EL (cell line): Measurements from ENCODE around the gene FGF14.

Experiments used
- DNase-seq: peaks from one replicate; pipeline ENCODE4 v3.0.0-alpha.2; 2016

FGF14 gene

DNA sequence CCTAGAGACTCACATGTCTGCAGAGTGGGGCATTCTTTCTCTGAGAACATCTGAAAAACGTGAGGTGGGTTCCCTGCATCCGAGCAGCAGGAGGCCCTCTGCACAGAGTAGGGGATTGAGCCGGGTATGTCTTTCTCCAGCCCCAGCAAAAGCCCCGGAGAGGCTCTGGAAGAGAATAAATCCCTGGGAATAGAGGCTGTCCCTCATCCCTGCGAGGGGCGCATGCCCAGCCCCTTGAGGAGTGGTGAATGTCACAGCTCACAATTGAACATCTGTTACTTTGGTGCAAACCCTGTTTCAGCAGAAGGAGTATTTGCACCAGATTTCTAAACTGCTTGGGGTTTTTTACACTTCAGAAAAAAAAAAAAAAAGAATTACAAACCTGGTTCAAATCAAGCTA is 164.6 kb downstream of the FGF14 start:
- no peak for DNase-seq

- DNase-seq = no peak
Observed at GRCh38 chr13:102236830-102237229, 165.0 kb downstream of the FGF14 start.

DNA sequence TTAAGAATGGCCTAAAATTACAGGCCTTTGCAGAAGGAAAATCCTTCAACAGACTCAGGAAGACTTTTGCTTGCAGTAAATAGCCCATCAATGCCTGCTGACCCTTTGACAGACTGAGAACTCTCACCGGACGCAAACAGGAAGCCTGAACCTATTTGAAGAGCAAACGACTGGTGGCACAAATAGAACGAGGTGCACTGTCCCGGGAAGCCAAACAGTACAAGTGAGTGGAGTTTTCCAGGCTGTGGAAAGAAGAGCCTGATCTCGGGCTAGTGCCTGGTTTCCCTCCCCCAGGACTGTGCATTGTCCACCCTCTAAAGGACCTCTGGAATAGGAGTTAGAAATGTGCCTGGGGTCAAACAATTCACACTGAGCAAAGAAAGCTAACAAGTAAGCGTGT is 165.5 kb downstream of the FGF14 start:
- no peak for DNase-seq

GRCh38 chr13:102235689-102236088 is 166.2 kb downstream of the FGF14 start:
- no peak for DNase-seq

- DNase-seq = no peak
Observed at GRCh38 chr13:102234618-102235017, 167.2 kb downstream of the FGF14 start.

GRCh38 chr13:102233566-102234208 is 168.2 kb downstream of the FGF14 start:
- DNase-seq = no peak

GRCh38 chr13:102231479-102231878 is 170.4 kb downstream of the FGF14 start:
- no peak for DNase-seq

DNA sequence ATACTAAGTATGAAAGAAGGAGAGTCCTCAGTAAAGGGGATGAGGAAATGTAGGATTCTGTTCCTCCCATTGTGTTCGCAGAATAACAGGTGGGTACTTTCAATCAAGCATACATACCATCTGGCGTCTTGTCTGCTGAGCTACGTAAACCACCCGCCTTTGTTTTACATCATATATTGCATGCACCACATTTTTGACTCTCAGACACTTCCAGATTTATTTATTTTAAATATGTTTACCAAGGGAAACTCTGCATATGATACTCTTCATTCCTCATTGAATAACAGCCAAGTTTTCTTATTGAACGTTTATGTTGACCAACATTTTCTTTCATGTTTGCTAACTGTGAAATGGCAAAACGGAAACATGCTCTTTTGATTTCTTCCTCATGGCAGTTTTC is 174.1 kb downstream of the FGF14 start:
- no peak for DNase-seq

- no peak for DNase-seq
Observed at GRCh38 chr13:102226591-102226990, 175.3 kb downstream of the FGF14 start.

DNA sequence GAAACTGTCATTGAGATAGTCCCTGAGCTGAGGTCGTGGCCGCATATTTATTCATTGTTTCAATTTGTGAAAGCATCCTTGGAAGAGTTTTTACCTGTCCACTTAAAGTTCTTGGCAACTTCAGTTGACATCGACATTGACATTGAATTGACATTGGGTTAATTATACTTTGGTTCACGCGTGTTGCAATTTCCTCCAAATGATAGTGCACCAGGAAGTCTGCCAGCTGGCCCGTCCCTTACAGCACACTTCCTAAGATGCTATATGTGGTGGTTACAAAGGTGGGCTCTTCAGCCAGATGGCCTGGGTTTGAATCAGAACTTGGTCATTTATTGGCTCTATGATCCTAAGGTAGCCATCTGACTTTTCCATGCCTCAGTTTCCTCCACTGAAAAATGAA is 176.0 kb downstream of the FGF14 start:
- no peak for DNase-seq

DNA sequence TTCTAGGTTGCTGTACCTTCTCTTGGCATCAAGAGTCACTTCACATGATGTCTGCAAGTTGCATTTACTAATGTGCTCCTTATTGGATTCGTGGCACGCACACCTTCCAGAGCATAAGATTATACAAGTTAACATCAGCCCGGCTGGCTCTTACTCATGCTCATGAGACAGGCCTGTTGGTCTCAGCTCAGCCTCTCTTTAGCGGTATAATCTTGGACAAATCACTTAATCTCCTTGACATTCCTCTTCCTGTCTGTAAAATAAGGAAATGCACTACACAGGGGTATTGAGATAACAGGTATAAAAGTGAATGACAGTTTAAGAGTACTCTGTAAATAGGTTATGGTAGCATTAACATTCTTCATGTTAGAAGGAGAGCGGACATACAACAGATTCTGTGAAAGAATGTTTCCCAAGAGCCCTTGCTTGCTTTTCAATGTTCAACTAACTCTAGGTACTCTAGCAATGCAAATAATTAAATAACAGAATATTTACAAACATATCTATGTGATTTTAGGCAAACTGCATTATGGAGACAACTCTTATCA is 181.1 kb downstream of the FGF14 start:
- no peak for DNase-seq

- DNase-seq = no peak
Observed at GRCh38 chr13:102214956-102215355, 186.9 kb downstream of the FGF14 start.

DNA sequence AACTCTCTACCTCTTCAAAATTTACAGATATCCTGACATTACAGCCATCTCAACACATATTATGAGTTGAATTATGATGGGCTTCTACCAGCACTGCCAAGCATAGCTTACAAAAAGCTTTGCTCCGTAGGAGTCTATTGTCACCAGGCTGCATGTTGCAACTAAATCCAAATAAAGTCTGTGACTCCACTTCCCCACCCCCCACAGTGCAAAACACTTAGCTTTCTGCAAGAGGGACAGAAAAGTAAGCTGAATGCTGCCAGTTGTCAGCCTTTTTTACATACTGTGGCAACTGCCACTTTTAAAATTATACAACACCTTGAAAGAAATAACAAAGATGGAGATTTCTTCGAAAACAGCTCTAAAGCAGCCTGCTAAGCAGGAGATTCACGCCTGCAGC is 189.1 kb downstream of the FGF14 start:
- DNase-seq = no peak

DNA sequence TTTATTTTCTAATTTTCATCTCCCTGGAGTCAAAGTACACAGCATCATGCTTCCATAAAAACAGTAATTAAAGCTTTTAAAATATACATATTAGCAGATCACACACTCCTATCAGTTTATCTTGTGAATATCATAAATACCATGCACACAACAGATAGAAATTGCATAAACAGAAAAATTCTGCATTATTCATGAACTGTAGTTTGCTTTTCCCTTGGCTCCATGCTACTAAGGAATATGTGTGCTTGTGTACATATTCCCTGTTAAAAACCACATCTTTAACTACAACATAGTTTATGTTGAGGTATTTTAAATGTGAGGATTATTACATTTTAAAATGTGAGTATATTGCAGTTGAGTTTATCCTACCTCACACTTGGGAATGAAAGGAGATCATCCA is 193.5 kb downstream of the FGF14 start:
- no peak for DNase-seq

DNA sequence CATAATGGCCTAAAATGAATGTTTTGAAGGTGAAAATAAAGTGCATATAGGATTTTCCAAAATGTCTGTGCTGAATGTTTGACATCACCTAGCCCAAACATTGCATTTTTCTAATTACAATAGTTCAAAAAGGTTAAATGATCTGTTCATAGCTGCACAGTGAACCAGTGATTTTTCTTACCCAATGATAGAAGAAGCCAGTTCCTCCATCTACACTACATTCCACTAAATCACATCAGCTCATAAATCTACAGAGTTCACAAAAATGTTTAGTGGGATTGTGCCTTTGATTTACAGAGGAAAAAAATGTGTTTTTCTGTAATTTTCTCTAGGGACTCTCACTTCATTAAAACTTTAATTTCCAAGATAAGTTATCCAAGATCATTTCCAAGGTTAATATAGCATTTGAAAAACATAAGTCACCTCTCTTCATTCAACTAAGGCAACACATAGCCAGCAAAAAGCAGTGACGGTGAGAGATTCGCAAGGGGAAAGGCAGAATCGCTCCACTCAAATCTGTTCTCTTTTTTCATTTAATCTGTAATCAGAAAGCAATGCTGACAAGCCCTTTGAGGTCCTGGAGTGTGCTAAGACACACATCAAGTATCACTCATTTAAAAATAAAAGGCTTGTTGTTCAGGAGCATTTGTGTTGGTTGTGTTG is 194.0 kb downstream of the FGF14 start:
- no peak for DNase-seq

DNA sequence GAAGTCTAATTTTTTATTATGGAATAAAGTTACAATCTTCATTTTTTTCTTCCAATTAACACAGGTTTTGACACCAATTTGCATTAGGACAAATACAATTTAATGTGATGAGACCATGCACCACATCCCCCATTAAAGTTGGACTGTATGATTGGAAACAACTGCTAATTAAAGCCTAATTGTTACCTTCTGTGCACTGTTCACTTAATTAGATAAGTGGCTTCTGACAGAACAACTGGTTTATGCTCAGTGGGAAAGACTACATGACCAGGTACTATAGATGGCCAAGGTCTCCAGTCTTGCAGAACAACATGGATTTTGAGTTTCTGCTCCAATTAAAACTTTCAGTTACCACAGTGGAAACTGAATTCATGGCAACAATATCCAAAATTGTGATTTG is 198.1 kb downstream of the FGF14 start:
- no peak for DNase-seq

DNA sequence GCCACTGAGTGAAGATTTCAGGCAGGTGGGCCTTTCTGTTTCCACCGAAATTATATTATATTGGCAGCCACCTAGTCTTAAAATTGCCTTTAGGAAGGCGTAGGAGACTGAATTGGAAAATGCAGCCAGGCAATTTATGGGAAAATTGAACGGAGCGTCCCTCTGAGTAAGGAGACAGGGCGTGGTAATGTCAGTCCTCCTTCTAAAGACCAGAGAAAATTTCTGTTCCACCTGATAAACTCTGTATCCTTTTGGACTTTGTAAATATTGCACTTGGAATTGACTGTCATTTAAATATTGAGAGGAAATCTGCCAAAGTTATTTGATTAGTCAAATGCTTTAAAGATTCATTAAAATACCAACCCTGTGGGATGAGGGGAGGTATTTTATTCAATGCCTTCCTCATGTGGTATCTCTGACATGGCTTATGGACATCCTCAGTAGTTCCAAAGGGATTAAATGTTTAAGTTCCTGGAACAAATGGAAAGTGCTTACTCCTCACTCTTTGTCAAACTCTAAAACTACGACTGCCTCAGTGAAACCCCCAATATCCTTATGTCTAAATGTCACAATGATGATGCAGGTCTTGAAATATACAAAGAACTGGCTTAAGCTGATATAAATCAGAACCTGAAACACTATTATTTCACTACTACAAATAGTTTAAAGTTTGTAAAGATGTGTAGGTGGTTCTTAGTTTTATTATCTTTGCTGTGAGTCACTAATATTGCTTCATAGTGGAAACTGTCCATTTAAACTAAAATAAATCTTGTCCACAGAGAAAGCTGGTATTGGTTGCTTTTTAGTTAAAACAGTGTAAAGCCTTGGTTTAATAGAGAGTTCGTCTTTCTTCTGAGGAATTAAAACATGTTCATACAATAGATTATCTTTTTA is 203.2 kb downstream of the FGF14 start:
- no peak for DNase-seq

DNA sequence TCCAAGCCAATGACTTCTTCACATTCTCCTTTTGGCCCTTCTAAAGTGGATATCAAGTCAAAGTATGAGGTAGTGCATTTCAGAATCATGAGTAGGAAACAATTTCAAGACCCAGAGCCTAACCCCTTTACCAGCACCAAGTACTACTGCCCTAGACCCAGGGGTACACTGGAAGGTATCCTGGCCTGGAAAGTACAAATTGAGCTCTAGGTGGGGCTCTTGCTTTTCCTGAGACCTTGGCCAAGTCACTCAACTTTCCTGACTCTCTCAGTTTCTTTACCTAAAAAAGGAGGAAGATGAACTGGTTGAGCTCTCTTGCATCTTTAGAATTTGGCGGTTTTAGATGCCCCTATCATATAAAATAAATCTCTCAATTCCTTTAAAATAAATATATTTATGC is 204.7 kb downstream of the FGF14 start:
- DNase-seq = no peak

- DNase-seq = no peak
Observed at GRCh38 chr13:102195566-102196462, 206.0 kb downstream of the FGF14 start.

DNA sequence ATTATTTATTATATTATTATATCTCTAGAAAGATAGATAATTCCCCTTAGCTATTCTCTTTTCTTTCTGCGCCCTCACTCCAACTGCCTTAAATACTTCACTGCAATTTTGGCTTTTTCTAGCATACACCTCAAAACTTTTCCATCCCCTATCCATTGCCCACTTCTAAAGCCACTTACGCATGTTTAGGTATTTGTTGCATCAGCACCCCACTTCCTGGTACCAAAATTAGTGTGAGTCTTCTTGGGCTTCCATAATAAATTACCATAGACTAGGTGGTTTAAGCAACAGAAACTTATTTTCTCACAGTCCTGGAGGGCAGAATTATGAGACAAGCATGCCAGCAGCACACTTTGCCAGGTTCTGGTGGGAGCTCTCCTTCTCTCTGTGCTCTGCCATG is 209.0 kb downstream of the FGF14 start:
- no peak for DNase-seq

DNA sequence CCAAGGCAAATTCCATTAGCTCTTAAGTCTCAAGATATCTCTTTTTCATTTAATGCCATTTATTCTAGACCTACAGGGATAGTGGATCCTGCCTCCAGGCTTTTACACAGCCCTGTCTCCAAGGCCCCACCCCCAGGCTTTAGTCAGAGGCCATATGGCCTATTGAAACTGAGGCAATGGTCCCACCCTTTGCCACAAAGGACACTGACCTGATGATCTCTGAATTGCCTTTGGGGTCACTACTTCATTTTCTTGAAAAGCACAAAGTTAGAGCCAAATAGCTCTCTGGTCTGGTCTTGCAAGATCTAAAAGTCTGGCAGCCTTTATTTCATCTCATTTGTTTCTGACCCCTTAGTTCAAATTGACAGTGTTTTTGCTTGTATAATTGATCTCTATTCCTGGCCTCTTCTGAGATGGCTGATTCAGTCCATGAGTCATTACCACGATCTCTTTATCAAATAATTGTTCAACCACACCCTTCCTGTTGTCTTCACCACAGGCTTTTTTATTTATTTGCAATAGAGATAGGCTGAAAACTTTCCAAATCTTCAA is 209.8 kb downstream of the FGF14 start:
- peak; percentile 3 for DNase-seq

- no peak for DNase-seq
Observed at GRCh38 chr13:102190930-102191329, 210.9 kb downstream of the FGF14 start.
